ENCODE measurements around the gene CARHSP1. TPM values are rescaled to one million over a fixed set of nuclear protein-coding genes. Genes with fewer than 3 reads are reported as not detected.
A peak's percentile ranks its signal among the peaks of the same experiment; 100 is the strongest.

CARHSP1 gene
- total RNA-seq, 1 experiment from 2014 or later: 104 TPM

DNA sequence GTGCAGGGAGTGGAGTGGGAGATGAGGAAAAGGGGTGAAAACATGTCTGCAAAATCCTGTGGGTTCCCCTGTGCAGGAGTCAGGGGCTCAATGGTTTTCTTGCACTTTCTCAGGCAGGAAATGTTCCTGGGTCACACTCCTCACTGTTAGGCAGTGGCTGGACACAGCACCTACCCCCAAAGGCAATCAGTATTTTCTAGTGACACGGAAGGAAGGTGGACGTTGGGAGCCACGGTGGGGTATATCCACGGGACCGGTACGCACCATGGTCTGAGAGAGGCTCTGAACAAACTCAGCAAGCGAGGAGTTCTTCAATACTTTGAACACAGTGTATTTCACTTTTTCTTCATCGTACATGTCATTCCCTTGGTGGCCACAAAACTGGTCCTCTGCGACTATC is 34.2 kb upstream of the CARHSP1 start:
- BruUV-seq (replicated peaks): no TSS peak
- H3K27me3 Mint-ChIP-seq (ENCODE audit: unreplicated experiment): no peaks in the 10 kb centered on the region
- H3K36me3 Mint-ChIP-seq (ENCODE audit: insufficient read depth, unreplicated experiment): peaks cover 87% of the 10 kb centered on the region
- TF ChIP-seq, protein P1, sequence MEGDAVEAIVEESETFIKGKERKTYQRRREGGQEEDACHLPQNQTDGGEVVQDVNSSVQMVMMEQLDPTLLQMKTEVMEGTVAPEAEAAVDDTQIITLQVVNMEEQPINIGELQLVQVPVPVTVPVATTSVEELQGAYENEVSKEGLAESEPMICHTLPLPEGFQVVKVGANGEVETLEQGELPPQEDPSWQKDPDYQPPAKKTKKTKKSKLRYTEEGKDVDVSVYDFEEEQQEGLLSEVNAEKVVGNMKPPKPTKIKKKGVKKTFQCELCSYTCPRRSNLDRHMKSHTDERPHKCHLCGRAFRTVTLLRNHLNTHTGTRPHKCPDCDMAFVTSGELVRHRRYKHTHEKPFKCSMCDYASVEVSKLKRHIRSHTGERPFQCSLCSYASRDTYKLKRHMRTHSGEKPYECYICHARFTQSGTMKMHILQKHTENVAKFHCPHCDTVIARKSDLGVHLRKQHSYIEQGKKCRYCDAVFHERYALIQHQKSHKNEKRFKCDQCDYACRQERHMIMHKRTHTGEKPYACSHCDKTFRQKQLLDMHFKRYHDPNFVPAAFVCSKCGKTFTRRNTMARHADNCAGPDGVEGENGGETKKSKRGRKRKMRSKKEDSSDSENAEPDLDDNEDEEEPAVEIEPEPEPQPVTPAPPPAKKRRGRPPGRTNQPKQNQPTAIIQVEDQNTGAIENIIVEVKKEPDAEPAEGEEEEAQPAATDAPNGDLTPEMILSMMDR (IDR thresholded peaks at IDR 0.05; ENCODE audit: unreplicated experiment): no peak
- no peak overlapping the region for H3K27ac Mint-ChIP-seq (ENCODE audit: unreplicated experiment)
- DNase-seq: no peak
- no peaks in the 10 kb centered on the region for H3K9me3 Mint-ChIP-seq (ENCODE audit: low read depth, unreplicated experiment)
- no peak overlapping the region for H3K4me3 Mint-ChIP-seq (ENCODE audit: low read depth, unreplicated experiment)
- H3K4me1 Mint-ChIP-seq (ENCODE audit: low read depth, unreplicated experiment): no peaks in the 10 kb centered on the region
- CTCF ChIA-PET: no interaction called here
- intact Hi-C loops (cut with micrococcal nuclease; ENCODE audit: unreplicated experiment): no loop called here

DNA sequence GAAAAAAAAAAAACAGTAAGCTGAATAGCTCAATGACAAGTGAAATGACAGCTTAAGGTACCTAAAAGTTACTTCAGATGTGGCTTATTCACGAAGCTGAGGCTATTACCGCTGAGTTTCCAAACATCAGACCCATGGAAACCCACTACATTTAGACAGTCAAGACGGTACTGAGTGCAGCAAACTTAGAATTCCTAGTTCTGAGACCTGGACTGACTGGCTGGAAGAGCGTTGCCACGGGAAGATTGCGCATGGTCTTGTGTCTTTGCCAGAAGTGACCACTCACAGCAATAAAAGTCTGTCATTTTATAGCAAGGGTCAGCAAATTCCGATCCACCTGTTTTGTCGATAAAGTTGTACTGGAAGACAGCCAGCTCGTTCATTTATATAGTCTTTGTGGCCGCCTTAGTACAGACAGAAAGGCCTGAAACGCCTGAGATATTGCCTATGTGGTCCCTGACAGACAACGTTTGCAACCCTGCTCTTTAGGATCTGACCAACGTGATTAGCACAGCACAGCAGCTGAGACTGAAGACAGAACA is 32.6 kb upstream of the CARHSP1 start:
- Mint-ChIP-seq H3K27me3 (ENCODE audit: unreplicated experiment) (no peaks in the 10 kb centered on the region), H3K4me1 (ENCODE audit: low read depth, unreplicated experiment) (no peaks in the 10 kb centered on the region), H3K27ac (ENCODE audit: unreplicated experiment) (no peak overlapping the region), H3K36me3 (ENCODE audit: insufficient read depth, unreplicated experiment) (peaks cover 80% of the 10 kb centered on the region), H3K4me3 (ENCODE audit: low read depth, unreplicated experiment) (no peak overlapping the region), H3K9me3 (ENCODE audit: low read depth, unreplicated experiment) (no peaks in the 10 kb centered on the region)
- CTCF ChIA-PET: interaction anchor here (0.8 kb wide), 1 partner anchor 107 kb away, joined by 3 read pairs; no protein-coding TSS in a partner anchor
- intact Hi-C loops (cut with micrococcal nuclease; ENCODE audit: unreplicated experiment): no loop called here
- DNase-seq: no peak
- TF ChIP-seq, protein P1 (IDR thresholded peaks at IDR 0.05; ENCODE audit: unreplicated experiment): no peak
- BruUV-seq (replicated peaks): no TSS peak

DNA sequence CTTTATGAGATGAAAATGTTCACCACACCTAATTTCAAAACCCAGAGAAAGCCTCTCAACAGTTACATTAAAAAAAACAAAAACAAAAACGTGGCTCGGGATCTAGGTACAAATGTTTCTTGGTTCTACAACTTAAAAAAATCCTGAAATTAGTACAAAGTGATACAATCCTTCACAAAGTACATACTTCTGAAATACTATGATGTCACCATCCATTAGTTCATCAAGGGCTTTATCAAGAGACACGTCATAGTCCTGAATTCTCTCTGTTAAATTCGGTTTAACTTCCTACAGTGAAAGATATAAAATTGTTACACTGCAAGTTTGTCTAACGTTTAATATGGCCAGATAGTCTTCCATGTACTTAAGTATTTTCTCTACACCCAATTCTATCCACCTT is 31.5 kb upstream of the CARHSP1 start:
- Mint-ChIP-seq H3K36me3 (ENCODE audit: insufficient read depth, unreplicated experiment) (peaks cover 82% of the 10 kb centered on the region), H3K9me3 (ENCODE audit: low read depth, unreplicated experiment) (no peaks in the 10 kb centered on the region), H3K27ac (ENCODE audit: unreplicated experiment) (no peak overlapping the region), H3K4me3 (ENCODE audit: low read depth, unreplicated experiment) (no peak overlapping the region), H3K27me3 (ENCODE audit: unreplicated experiment) (no peaks in the 10 kb centered on the region), H3K4me1 (ENCODE audit: low read depth, unreplicated experiment) (no peaks in the 10 kb centered on the region)
- TF ChIP-seq, protein P1 (IDR thresholded peaks at IDR 0.05; ENCODE audit: unreplicated experiment): no peak
- DNase-seq: no peak
- intact Hi-C loops (cut with micrococcal nuclease; ENCODE audit: unreplicated experiment): no loop called here
- CTCF ChIA-PET: no interaction called here
- no TSS peak for BruUV-seq (replicated peaks)

DNA sequence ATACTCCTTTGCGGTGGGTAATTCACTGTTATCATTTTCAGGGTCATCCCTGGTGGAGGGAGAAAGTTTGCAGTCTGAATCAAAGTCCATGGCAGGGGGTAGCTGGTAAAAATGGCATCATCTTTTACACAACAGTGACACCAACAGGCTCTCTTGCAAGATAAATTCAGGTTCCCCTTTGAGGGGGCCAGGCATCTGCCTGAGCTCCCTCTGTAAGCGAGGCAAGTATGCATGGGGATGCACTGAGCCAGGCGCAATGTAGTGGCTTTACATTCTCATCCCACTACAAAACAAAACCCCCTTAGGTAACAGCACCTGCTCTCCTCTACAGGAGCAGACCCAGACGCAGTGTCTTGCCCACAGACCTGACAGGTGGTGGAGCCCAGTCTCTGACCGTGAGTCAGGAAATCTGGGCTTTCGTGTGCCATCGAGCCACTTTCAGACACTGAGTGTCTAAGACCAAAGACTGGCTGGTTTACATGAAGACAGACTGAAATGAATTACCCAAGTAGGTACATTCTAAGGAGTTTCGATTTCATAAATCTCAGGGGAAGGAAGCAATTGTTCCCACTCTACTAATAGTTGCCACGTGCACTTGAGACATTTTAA is 31.0 kb upstream of the CARHSP1 start:
- intact Hi-C loops (cut with micrococcal nuclease; ENCODE audit: unreplicated experiment): no loop called here
- no TSS peak for BruUV-seq (replicated peaks)
- H3K36me3 Mint-ChIP-seq (ENCODE audit: insufficient read depth, unreplicated experiment): peaks cover 83% of the 10 kb centered on the region
- CTCF ChIA-PET: interaction anchor here (0.7 to 1.5 kb wide), 2 partner anchors 37 to 38 kb away, joined by 3 to 4 read pairs; no protein-coding TSS in a partner anchor
- H3K4me1 Mint-ChIP-seq (ENCODE audit: low read depth, unreplicated experiment): no peaks in the 10 kb centered on the region
- H3K27ac Mint-ChIP-seq (ENCODE audit: unreplicated experiment): peak overlapping the region; percentile 58
- TF ChIP-seq, protein P1 (IDR thresholded peaks at IDR 0.05; ENCODE audit: unreplicated experiment): no peak
- DNase-seq: no peak
- H3K9me3 Mint-ChIP-seq (ENCODE audit: low read depth, unreplicated experiment): no peaks in the 10 kb centered on the region
- no peak overlapping the region for H3K4me3 Mint-ChIP-seq (ENCODE audit: low read depth, unreplicated experiment)
- H3K27me3 Mint-ChIP-seq (ENCODE audit: unreplicated experiment): no peaks in the 10 kb centered on the region
